GM12874 (cell line): ENCODE data around the gene IFIT3.

Experiments
- CTCF ChIP-seq: IDR thresholded peaks from 2 replicates; pipeline ENCODE4 v1.5.1; 2011; ENCODE audit warnings: low read depth, mild to moderate bottlenecking, control low read depth, low read length, moderate library complexity; ENCODE audit not compliant: insufficient read depth

IFIT3 gene

GRCh38 chr10:89373916-89374711 lies 46.3 kb downstream of the IFIT3 start:
- TF ChIP-seq CTCF, result no peak

- TF ChIP-seq CTCF, result no peak
These were observed 46.9 kb downstream of the IFIT3 start for GRCh38 chr10:89374713-89375141.

GRCh38 chr10:89377705-89378637 lies 50.2 kb downstream of the IFIT3 start, which contains the start of gene IFIT1B:
IFIT1B (plus strand) TSS chr10:89378056; CDS start chr10:89378136, 80 bp downstream.
- no peak for TF ChIP-seq CTCF

GRCh38 chr10:89379103-89379502 lies 51.3 kb downstream of the IFIT3 start:
- TF ChIP-seq CTCF, result no peak

- TF ChIP-seq CTCF, result no peak
These were observed 55.0 kb downstream of the IFIT3 start for GRCh38 chr10:89382757-89383156.

- no peak for TF ChIP-seq CTCF
These were observed 56.9 kb downstream of the IFIT3 start for GRCh38 chr10:89384474-89385340.

GRCh38 chr10:89388806-89389205 lies 61.0 kb downstream of the IFIT3 start:
- TF ChIP-seq CTCF, result no peak
